Activated CD8-positive, alpha-beta memory T cell treated with anti-CD3 and anti-CD28 coated beads, Interleukin-2, amount 50 U/mL, for 4 hours (primary cell): ENCODE results near the gene TMEM138.
"Not testable (repeated sequence)": the region's sequence is repeated elsewhere in the genome, so short reads cannot be mapped to it uniquely, and the experiment has no call there.

Experiments used
- DNase-seq: peaks from one replicate; pipeline ENCODE4 v3.0.0-alpha.2; 2020

TMEM138 gene

GRCh38 chr11:61367406-61367805 is 5.2 kb downstream of the TMEM138 start:
- no peak for DNase-seq

DNA sequence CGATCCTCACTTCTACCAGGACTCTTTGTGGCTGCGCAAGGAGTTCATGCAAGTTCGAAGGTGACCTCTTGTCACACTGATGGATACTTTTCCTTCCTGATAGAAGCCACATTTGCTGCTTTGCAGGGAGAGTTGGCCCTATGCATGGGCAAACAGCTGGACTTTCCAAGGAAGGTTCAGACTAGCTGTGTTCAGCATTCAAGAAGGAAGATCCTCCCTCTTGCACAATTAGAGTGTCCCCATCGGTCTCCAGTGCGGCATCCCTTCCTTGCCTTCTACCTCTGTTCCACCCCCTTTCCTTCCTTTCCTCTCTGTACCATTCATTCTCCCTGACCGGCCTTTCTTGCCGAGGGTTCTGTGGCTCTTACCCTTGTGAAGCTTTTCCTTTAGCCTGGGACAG is 6.5 kb downstream of the TMEM138 start:
- no peak for DNase-seq

DNA sequence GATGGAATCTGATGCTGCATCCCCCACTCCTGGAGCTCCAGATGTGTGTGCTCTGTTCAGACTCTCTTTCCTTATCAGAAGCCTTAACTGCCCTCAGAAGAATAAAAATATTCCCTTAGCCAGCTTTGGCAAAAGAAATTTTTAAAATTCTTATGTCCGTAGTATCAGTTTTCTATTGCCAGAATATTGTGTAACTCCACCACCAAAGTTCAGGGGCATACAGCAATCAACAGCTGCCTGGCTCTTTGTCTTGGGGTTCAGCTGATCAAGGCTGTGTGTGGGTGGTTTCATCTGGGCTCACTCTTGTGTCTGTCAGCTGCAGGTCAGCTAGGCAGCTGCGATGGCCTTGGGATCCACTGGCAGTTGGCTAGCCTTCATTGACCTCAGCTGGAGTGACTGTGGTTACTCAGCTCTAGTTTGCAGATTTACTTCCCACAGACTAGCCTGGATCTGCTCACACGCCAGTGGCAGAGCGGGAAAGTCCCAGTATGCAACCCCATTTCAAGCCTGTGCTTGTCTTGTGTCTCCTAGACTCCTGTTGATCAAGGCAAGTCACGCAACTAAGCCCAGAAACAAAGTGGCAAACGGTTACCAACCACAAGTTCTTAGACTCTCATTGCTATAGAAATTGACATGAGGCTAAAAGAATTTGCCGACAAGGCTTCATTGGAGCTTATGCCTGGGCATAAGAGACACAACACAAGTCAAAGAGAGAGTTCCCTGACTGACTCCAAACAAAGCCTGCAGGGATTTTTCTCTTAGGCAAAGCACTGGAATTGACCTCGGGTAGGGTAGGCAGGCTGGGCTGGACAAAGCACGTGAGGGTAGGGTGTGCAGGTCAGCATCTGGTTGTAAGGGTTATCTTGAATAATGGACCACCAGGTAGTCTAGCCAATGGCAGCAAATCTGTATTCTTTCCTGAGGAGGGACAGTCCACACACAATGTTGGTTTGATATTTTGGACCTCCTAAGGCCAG is 7.5 kb downstream of the TMEM138 start:
- DNase-seq, result no peak

DNA sequence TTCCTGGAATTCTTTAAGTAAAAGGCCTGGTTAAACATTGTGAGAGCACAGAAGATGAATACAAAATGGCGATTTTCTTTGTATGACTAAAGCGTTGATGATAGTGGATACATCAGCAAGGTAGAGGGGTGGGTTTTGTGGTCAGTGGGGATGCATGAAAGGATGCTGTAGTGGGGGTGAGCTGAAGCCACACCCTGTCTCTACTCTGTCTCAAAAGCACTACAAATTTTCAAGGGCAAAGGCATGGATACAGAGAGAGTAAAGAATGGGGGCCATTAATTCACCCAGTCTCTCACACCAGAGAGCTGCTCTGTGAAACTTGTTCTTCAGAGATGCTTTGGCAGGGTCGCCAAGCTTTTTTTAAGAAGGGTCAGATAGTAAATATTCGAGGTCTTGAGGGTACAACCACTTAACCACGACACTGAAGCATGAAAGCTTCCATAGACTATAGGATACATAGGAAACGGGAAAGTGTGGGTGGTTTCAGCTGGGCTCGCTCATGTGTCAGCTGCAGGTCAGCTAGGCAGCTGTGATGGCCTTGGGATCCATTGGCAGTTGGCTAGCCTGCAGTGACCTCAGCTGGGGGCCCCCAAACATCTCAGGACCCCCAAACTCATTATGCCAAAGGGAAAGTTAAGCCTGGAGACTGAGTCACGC is 8.3 kb downstream of the TMEM138 start:
- no peak for DNase-seq

GRCh38 chr11:61372659-61373420 is 10.7 kb downstream of the TMEM138 start:
- no peak for DNase-seq

GRCh38 chr11:61375761-61376108 is 13.6 kb downstream of the TMEM138 start:
- no peak for DNase-seq

GRCh38 chr11:61377461-61378160 is 15.4 kb downstream of the TMEM138 start:
- DNase-seq, result no peak

GRCh38 chr11:61378713-61379313 is 16.6 kb downstream of the TMEM138 start:
- no peak for DNase-seq

GRCh38 chr11:61380884-61381283 is 18.7 kb downstream of the TMEM138 start:
- no peak for DNase-seq

GRCh38 chr11:61383859-61384258 is 21.7 kb downstream of the TMEM138 start:
- DNase-seq, result not testable (repeated sequence)

GRCh38 chr11:61384271-61385242 is 22.4 kb downstream of the TMEM138 start:
- DNase-seq, result no peak

- no peak for DNase-seq
These were observed 28.0 kb downstream of the TMEM138 start for GRCh38 chr11:61390161-61390560.

DNA sequence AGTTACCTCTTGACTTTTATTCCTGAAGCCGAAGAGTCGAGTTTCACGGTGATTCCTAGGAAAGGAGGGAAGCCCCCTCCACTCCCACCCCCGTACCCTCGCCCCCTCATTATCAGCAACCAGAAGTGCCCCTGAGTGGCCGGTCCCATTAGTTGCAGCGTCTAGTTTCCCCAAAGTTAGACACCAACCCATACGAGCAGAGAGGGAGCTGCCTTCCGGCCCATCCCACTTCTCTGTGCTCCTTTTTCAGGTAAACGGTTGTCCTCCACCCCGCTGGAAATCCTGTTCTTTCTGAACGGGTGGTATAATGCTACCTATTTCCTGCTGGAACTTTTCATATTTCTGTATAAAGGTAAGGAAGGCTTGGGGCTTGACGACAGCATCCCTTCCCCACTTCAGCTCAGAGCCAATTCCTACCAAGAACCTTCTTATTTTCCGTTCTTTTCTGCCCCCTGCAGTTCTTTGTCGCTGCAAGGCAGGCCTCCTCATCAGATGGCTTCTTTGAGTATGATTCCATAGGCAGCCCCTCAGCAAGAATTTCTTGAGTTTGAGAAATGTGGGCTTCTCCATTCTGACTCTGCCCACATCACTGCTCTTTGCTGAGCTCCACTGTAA is 30.9 kb downstream of the TMEM138 start:
- DNase-seq, result no peak

DNA sequence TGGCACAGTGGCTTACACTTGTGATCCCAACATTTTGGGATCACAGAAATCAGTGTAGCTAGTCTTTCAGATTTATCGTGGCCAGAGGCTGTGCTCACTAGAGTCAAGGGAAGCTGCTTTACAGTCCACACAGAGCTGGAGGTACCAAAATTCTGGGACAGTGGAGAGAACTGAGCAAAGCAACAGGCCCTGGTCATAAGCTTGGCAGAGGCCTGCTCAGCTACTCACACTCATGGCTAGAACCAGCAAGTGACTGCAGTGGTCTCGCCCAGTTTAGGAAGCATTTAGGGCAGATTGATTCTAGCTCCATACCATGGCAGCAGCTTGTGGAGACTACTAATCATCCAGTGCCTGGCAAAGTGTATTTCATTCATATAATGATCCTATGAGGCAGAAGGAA is 39.0 kb downstream of the TMEM138 start:
- no peak for DNase-seq

DNA sequence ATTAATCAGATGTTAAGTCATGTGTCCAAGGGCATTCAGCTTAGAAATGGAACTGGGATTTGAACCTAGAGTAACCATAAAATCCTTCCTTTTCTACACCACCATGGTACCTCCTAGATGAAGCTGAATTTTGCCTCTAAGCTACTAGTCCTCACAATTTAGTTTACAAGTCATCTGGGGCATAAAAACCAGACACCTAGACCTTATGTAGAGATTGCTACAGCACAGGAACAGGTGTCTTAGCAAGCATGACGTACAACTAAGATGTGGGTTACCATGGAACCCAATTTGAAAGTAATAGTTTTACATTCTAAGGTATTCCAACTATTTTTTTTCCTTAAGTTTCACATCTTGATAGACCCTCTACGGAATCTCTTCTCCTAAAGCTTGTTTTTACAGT is 39.4 kb downstream of the TMEM138 start:
- no peak for DNase-seq

- no peak for DNase-seq
These were observed 41.5 kb downstream of the TMEM138 start for GRCh38 chr11:61403658-61404057.

DNA sequence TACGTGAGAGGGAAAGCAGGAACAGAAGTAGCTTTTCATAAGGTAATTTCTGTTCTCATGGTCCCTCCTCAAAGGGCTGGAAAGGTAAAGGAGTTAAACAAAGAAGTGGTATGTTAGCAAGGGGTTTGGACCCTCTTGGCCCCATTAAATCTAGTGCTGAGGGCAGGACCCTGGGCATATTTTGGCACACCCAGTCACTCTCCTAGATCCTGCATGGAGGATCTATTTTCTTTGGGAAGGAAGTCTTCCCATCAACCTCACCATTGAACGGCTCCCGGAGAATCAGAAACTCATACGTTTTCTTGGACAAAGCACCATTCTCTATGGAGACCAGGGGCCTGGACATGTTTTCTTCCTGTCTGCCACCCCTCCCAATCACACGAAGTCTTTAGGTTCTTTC is 41.9 kb downstream of the TMEM138 start:
- DNase-seq, result no peak

DNA sequence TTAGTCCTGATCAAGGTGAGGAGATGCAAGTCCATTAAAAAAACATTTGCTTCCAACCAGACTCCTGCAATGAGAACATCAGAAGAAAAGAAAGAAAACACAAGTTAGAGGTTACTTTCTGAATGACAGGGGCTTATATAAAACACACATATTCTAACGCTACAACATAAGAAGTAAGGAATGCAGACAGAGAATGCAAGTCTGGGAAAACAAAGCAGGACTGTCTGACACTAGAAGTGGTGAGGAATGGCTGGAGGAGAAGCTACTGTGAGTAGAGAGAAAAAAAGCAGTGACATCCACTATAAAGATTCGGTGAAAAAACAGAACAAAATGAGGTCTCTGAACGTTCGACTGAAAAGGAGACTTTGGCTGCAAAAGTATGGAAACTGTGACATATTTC is 42.5 kb downstream of the TMEM138 start:
- DNase-seq, result no peak

DNA sequence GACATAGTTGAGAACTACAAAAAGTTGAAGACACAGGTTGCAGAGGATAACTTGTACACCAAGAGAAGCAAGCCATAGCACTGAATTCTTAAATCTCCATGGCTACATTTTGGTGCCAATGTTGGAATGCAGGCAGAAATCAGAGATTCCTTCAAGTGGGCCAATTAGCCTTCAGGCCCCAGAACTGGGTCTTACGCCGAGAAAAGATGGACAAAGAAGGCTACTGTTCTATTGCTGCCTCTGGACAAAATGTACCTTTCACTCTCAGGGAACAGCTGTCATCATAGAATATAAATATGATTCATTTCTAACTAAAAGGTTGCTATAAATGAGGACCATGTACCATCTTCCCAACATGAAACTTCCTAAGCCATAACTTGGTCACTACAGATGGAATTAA is 43.9 kb downstream of the TMEM138 start:
- DNase-seq, result no peak

GRCh38 chr11:61406991-61407728 is 45.0 kb downstream of the TMEM138 start:
- DNase-seq, result no peak
